Thyroid gland (tissue), 4 donors: ENCODE results near the gene VARS1. TPM values are rescaled to one million over a fixed set of nuclear protein-coding genes. Genes with fewer than 3 reads are reported as not detected.

Experiments
- DNase-seq, 2 donors: peaks; one replicate each; pipeline ENCODE4 v3.0.0-alpha.2; 2019
- H3K27ac ChIP-seq, 3 donors: fragments of 200-600 bp; sonication (generic); 1 replicate in 2 of 3; 2 replicates in 1 of 3; pipeline ENCODE4 v1.5.1; 2016 to 2019; ENCODE audit warnings: mild to moderate bottlenecking in 1 of 3, moderate library complexity in 1 of 3
- H3K27me3 ChIP-seq: fragments of 200-600 bp; sonication (generic); one replicate; pipeline ENCODE4 v1.5.1; 2019
- H3K36me3 ChIP-seq, 2 donors: fragments of 200-600 bp; sonication (generic); one replicate each; pipeline ENCODE4 v1.5.1; 2016 to 2019
- H3K4me1 ChIP-seq, 2 donors: fragments of 200-600 bp; sonication (generic); one replicate each; pipeline ENCODE4 v1.5.1; 2017 to 2019
- H3K4me3 ChIP-seq, 3 donors: fragments of 200-600 bp; sonication (generic); replicated peaks in 1 of 3; 1 replicate in 2 of 3; 2 replicates in 1 of 3; pipeline ENCODE4 v1.5.1; 2016; ENCODE audit warnings: mild to moderate bottlenecking in 1 of 3
- H3K9me3 ChIP-seq: fragments of 200-600 bp; sonication (generic); one replicate; pipeline ENCODE4 v1.5.1; 2017
- CTCF ChIP-seq, 6 experiments: fragments of 200-600 bp in 3 of 6; fragments of 450-650 bp in 3 of 6; sonication (generic) in 3 of 6; IDR thresholded peaks; one replicate each; pipeline ENCODE4 v1.5.1; 2016 to 2019; ENCODE audit warnings: antibody characterized with exemption in 6 of 6, mild to moderate bottlenecking in 2 of 6, inconsistent platforms in 1 of 6, moderate library complexity in 1 of 6
- POLR2A ChIP-seq, 2 donors: fragments of 450-650 bp; IDR thresholded peaks; one replicate each; pipeline ENCODE4 v1.6.1; 2017; ENCODE audit warnings: antibody characterized with exemption in 2 of 2, mild to moderate bottlenecking in 2 of 2, moderate library complexity in 1 of 2
- WGBS, 2 donors: methylation state at CpG; one replicate each; pipeline ENCODE4 v1.1.5; 2017; 5-methylcytosine and 5-hydroxymethylcytosine counted together
- intact Hi-C: fragments of 100-400 bp; cut with DNase I; formaldehyde crosslinking; loops from one replicate; pipeline ENCODE4 v1.15.1; 2023
- total RNA-seq, 4 donors: library from RNA; depleted of rRNA; stranded (reverse); fragments of >200 nt; gene quantifications; one replicate each; pipeline ENCODE4 v1.2.3, GENCODE V29; 2016

Gene VARS1
- total RNA-seq, 4 donors from 2014 or later: 33.8 to 120 (median 39.9) TPM

- no peaks in the 10 kb centered on the region for H3K9me3 ChIP-seq
- no peaks in the 10 kb centered on the region for H3K36me3 ChIP-seq
- TF ChIP-seq CTCF (IDR thresholded peaks at IDR 0.05) (no peak), POLR2A (IDR thresholded peaks at IDR 0.05) (no peak)
- no peak overlapping the region for H3K27ac ChIP-seq
- no peak overlapping the region for H3K4me3 ChIP-seq
- 80 to 83% methylated on average over 9 of the region's 9 CpGs for WGBS, 2 donors
- no peaks in the 10 kb centered on the region for H3K27me3 ChIP-seq
- H3K4me1 ChIP-seq: no peaks in the 10 kb centered on the region
- intact Hi-C loops: no loop called here
- DNase-seq: no peak
Measured at GRCh38 chr6:31765559-31765909, 30.0 kb downstream of the VARS1 start.

GRCh38 chr6:31764198-31764597, 31.4 kb downstream of the VARS1 start:
- H3K27me3 ChIP-seq: no peaks in the 10 kb centered on the region
- 89 to 91% methylated on average over 4 of the region's 4 CpGs for WGBS, 2 donors
- DNase-seq: no peak
- H3K4me3 ChIP-seq: no peak overlapping the region
- H3K4me1 ChIP-seq: no peaks in the 10 kb centered on the region
- intact Hi-C loops: no loop called here
- H3K36me3 ChIP-seq: no peaks in the 10 kb centered on the region
- H3K9me3 ChIP-seq: no peaks in the 10 kb centered on the region
- H3K27ac ChIP-seq: no peak overlapping the region
- TF ChIP-seq CTCF (IDR thresholded peaks at IDR 0.05) (no peak), POLR2A (IDR thresholded peaks at IDR 0.05) (no peak)

- intact Hi-C loops: no loop called here
- 26 to 33% methylated on average over 1 of the region's 1 CpG for whole genome bisulfite sequencing, 2 donors
Measured at GRCh38 chr6:31763619-31763940, 32.0 kb downstream of the VARS1 start.

GRCh38 chr6:31762878-31763618, 32.5 kb downstream of the VARS1 start:
- DNase-seq: no peak
- WGBS, 2 donors: 68 to 78% methylated on average over 4 to 5 of the region's 8 CpGs
- intact Hi-C loops: no loop called here
- H3K4me1 ChIP-seq: no peaks in the 10 kb centered on the region
- H3K4me3 ChIP-seq: no peak overlapping the region
- H3K27me3 ChIP-seq: no peaks in the 10 kb centered on the region
- no peaks in the 10 kb centered on the region for H3K9me3 ChIP-seq
- H3K27ac ChIP-seq: no peak overlapping the region
- no peaks in the 10 kb centered on the region for H3K36me3 ChIP-seq
- TF ChIP-seq CTCF (IDR thresholded peaks at IDR 0.05): no peak
- no peak for TF ChIP-seq POLR2A (IDR thresholded peaks at IDR 0.05)

More at GRCh38 chr6:31763619-31763940, 32.0 kb downstream of the VARS1 start:
- TF ChIP-seq CTCF (IDR thresholded peaks at IDR 0.05) (no peak), POLR2A (IDR thresholded peaks at IDR 0.05) (no peak)
- H3K27ac ChIP-seq: no peak overlapping the region
- H3K4me1 ChIP-seq: no peaks in the 10 kb centered on the region
- H3K4me3 ChIP-seq: no peak overlapping the region
- H3K36me3 ChIP-seq: no peaks in the 10 kb centered on the region
- DNase-seq: no peak
- H3K9me3 ChIP-seq: no peaks in the 10 kb centered on the region
- no peaks in the 10 kb centered on the region for H3K27me3 ChIP-seq

GRCh38 chr6:31762356-31762755, 33.2 kb downstream of the VARS1 start, which contains the start of gene SAPCD1:
TSS of gene SAPCD1 (plus strand) at chr6:31762656. CDS start at chr6:31763055, 399 bp downstream.
- H3K9me3 ChIP-seq: no peaks in the 10 kb centered on the region
- WGBS, 2 donors: 75 to 78% methylated on average over 4 of the region's 4 CpGs
- H3K4me3 ChIP-seq: no peak within 1 kb of the TSS
- intact Hi-C loops: no loop called here
- no peak for DNase-seq
- H3K4me1 ChIP-seq: no peaks in the 10 kb centered on the region
- H3K27ac ChIP-seq: no peak within 1 kb of the TSS
- no peaks in the 10 kb centered on the region for H3K36me3 ChIP-seq
- H3K27me3 ChIP-seq: no peaks in the 10 kb centered on the region
- TF ChIP-seq POLR2A (IDR thresholded peaks at IDR 0.05) (no peak), CTCF (IDR thresholded peaks at IDR 0.05) (no peak)
